A549 (cell line): ENCODE data around the gene PGBD5. TPM values are rescaled to one million over a fixed set of nuclear protein-coding genes. Genes with fewer than 3 reads are reported as not detected.

Source experiments
- ATAC-seq, 2 experiments: fragments of 200-7000 bp in 1 of 2; fragments of >200 bp in 1 of 2; cut with Nextera tagmentation in 1 of 2; cut with Tn5 transposase in 1 of 2; 3 replicates each; pipeline versions ENCODE4 v1.8.0 to v1.9.1; 2018 to 2020; ENCODE audit warnings: mild to moderate bottlenecking in 1 of 2, moderate library complexity in 1 of 2
- CTCF ChIA-PET: fragments of 300-600 bp; sonication (Branson Sonifier 250); formaldehyde crosslinking; extraction: SDS; loops from one replicate; lab custom pipeline; 2021; ENCODE audit warnings: antibody characterized with exemption, inconsistent platforms; lab: Yijun Ruan, JAX
- POLR2A ChIA-PET: fragments of 350-600 bp; formaldehyde crosslinking; extraction: SDS; loops from one replicate; lab custom pipeline; 2021; ENCODE audit warnings: antibody characterized with exemption, inconsistent platforms; lab: Yijun Ruan, JAX
- DNase-seq, 2 experiments: peaks; one replicate each; pipeline versions ENCODE4 v3.0.0 to v3.0.0-alpha.2; 2011 to 2016; ENCODE audit warnings: low read depth in 1 of 2, low spot score in 1 of 2
- FAIRE-seq: peaks from 2 replicates; lab custom pipeline; 2011; peaks lifted over from hg19 to GRCh38; lab: Jason Lieb, UNC
- H3K27ac ChIP-seq, 2 experiments: fragments of >200 bp; sonication (Bioruptor Twin); formaldehyde crosslinking; 3 replicates each; pipeline ENCODE4 v1.5.1; 2016 to 2017
- H3K4me1 ChIP-seq: fragments of >200 bp; sonication (Bioruptor Twin); formaldehyde crosslinking; 3 replicates; pipeline ENCODE4 v1.6.1; 2016
- H3K4me2 ChIP-seq: fragments of >200 bp; sonication (Bioruptor Twin); formaldehyde crosslinking; 3 replicates; pipeline ENCODE4 v1.6.1; 2016
- H3K4me3 ChIP-seq: fragments of >200 bp; sonication (Bioruptor Twin); formaldehyde crosslinking; 3 replicates; pipeline ENCODE4 v1.5.1; 2016
- H3K9me3 ChIP-seq: fragments of >200 bp; sonication (Bioruptor Twin); formaldehyde crosslinking; 3 replicates; pipeline ENCODE4 v1.6.1; 2016
- BHLHE40 ChIP-seq: IDR thresholded peaks from 2 replicates; pipeline ENCODE4 v1.6.1; 2012; ENCODE audit warnings: low read depth, low read length, inconsistent platforms
- CBX8 ChIP-seq: fragments of 200-600 bp; sonication (generic); IDR thresholded peaks from 2 replicates; pipeline ENCODE4 v1.6.1; 2016
- CHD2 ChIP-seq: fragments of 150-350 bp; IDR thresholded peaks from 2 replicates; pipeline ENCODE4 v1.6.1; 2014; ENCODE audit warnings: low read length; ENCODE audit not compliant: partially characterized antibody
- EHF ChIP-seq: fragments of 250-450 bp; sonication (Bioruptor Pico); IDR thresholded peaks from 2 replicates; pipeline ENCODE4 v1.5.0; 2020; ENCODE audit warnings: mild to moderate bottlenecking
- EHMT2 ChIP-seq: fragments of 200-600 bp; sonication (generic); IDR thresholded peaks from 2 replicates; pipeline ENCODE4 v1.6.1; 2016; ENCODE audit warnings: antibody characterized with exemption, low read depth, mild to moderate bottlenecking, moderate library complexity
- EP300 ChIP-seq, 2 experiments: fragments of >200 bp; sonication (Bioruptor Twin); formaldehyde crosslinking; IDR thresholded peaks; 2 replicates in 1 of 2; 3 replicates in 1 of 2; pipeline ENCODE4 v1.6.1; 2016 to 2017
- FOXS1 ChIP-seq: fragments of 250-450 bp; sonication (Bioruptor Pico); IDR thresholded peaks from 2 replicates; pipeline ENCODE4 v1.5.0; 2020; ENCODE audit warnings: mild to moderate bottlenecking, moderate library complexity
- HDAC2 ChIP-seq: fragments of 200-600 bp; sonication (generic); IDR thresholded peaks from 2 replicates; pipeline ENCODE4 v1.6.1; 2016
- MAFK ChIP-seq: fragments of 450-650 bp; IDR thresholded peaks from 2 replicates; pipeline ENCODE4 v1.6.1; 2014; ENCODE audit not compliant: partially characterized antibody
- NPAS2 ChIP-seq: fragments of 250-450 bp; sonication (Bioruptor Pico); IDR thresholded peaks from 2 replicates; pipeline ENCODE4 v1.8.0; 2022; ENCODE audit warnings: mild to moderate bottlenecking, moderate library complexity, borderline replicate concordance
- NR3C1 ChIP-seq: fragments of >200 bp; sonication (Bioruptor Twin); formaldehyde crosslinking; IDR thresholded peaks from 3 replicates; pipeline ENCODE4 v1.6.1; 2017
- POLR2AphosphoS2 ChIP-seq: conservative IDR thresholded peaks from 2 replicates; pipeline ENCODE4 v1.6.1; 2012; ENCODE audit warnings: low read length, improper control_type of control experiment, inconsistent platforms
- RAD21 ChIP-seq, 2 experiments: fragments of >200 bp in 1 of 2; sonication (Bioruptor Twin) in 1 of 2; formaldehyde crosslinking in 1 of 2; IDR thresholded peaks in 1 of 2; conservative IDR thresholded peaks in 1 of 2; 2 replicates in 1 of 2; 3 replicates in 1 of 2; pipeline ENCODE4 v1.6.1; 2012 to 2018; ENCODE audit warnings: inconsistent platforms in 1 of 2
- RFX5 ChIP-seq: fragments of 450-650 bp; IDR thresholded peaks from 2 replicates; pipeline ENCODE4 v1.7.1; 2014; ENCODE audit warnings: antibody characterized with exemption, mild to moderate bottlenecking, moderate library complexity
- SMC3 ChIP-seq: fragments of >200 bp; sonication (Bioruptor Twin); formaldehyde crosslinking; IDR thresholded peaks from 3 replicates; pipeline ENCODE4 v1.6.1; 2018; ENCODE audit warnings: inconsistent platforms
- ZSCAN20 ChIP-seq: fragments of 250-450 bp; sonication (Bioruptor Pico); IDR thresholded peaks from 2 replicates; pipeline ENCODE4 v1.8.0; 2022; ENCODE audit warnings: mild to moderate bottlenecking, moderate library complexity
- WGBS: methylation state at CpG from one replicate; pipeline ENCODE4 v1.1.6; 2017; ENCODE audit errors: missing lambda C conversion rate; 5-methylcytosine and 5-hydroxymethylcytosine counted together
- polyA plus RNA-seq, 4 experiments: library from polyadenylated mRNA; depleted of rRNA in 3 of 4; stranded (reverse); fragments of >200 nt; fragmentation: RNase III in 1 of 4; extraction: RNeasy Plus Mini Kit Qiagen cat#74134 plus additional on column Dnase treatment in 1 of 4; gene quantifications; 2 replicates in 3 of 4; 3 replicates in 1 of 4; pipeline ENCODE4 v1.2.3, GENCODE V29; 2011 to 2017
- TF ChIP-seq, protein P1 (sequence below): fragments of >200 bp; sonication (Bioruptor Twin); formaldehyde crosslinking; IDR thresholded peaks from 2 replicates; pipeline ENCODE4 v1.6.1; 2016
- TF ChIP-seq, protein P2 (sequence below): fragments of 150-350 bp; IDR thresholded peaks from 2 replicates; pipeline ENCODE4 v1.6.1; 2014; ENCODE audit warnings: low read depth, mild to moderate bottlenecking, low read length
- TF ChIP-seq, protein P3 (sequence below): fragments of >200 bp; sonication (Bioruptor Twin); formaldehyde crosslinking; IDR thresholded peaks from 3 replicates; pipeline ENCODE4 v1.6.1; 2016
- TF ChIP-seq, protein P4 (sequence below): IDR thresholded peaks from 2 replicates; pipeline ENCODE4 v1.6.1; 2012
- TF ChIP-seq, protein P5 (sequence below): IDR thresholded peaks from 2 replicates; pipeline ENCODE4 v1.6.1; 2012; ENCODE audit warnings: low read depth, borderline replicate concordance

The PGBD5 gene
- polyA plus RNA-seq, 2 of the 4 experiments (the other 2 are of a cell fraction) = 0.04 to 0.66 TPM

DNA sequence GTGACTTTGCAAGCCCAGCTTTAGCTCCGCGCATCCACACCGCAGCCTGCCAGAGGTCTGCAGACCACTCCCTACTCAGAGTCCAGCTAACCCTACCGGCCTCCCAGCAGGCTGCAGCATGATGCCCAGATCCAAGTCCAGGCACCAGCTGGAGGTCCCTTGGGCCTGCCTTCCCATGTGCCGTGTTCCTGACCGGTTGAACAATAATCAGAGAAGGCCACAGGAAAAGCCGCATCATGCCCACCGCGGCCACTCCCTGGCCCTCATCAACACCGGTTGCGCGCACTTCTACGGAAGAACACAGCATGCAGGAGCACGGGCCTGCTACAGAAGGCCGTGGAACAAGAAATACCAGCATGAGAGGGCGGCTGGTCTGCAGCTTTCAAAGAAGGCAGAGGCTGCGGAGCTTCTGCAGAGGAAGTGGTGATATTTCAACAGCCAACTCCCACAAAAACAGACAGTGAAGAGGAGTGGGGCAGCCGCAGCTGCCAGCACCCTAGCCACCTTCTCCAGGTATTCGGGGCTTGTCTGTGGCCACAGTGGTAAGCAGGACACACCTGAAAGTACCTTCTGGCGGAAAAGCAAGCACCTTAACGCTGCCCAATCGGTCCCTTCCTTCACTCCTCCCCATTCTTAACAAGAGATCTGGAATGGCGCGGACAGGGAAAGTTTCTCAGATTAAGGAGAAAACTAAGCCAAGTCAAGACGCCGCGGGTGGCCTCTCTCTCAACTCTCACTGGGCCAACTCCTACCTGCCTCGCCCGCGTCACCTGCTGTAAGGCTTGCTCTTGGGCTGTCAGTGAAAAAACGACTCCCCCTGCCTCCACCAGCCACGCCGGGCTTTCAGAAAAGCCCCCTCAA, 1.5 kb downstream of the PGBD5 start:
- TF ChIP-seq, protein P1, sequence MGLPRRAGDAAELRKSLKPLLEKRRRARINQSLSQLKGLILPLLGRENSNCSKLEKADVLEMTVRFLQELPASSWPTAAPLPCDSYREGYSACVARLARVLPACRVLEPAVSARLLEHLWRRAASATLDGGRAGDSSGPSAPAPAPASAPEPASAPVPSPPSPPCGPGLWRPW = no peak
- TF ChIP-seq EHMT2 (no peak), HDAC2 (no peak), RAD21 (conservative IDR thresholded peaks at IDR 0.05 in 1 of 2, IDR thresholded peaks at IDR 0.05 in 1 of 2) (no peak), BHLHE40 (no peak), NPAS2 (CRISPR knock-in tag) (no peak)
- TF ChIP-seq, protein P2, sequence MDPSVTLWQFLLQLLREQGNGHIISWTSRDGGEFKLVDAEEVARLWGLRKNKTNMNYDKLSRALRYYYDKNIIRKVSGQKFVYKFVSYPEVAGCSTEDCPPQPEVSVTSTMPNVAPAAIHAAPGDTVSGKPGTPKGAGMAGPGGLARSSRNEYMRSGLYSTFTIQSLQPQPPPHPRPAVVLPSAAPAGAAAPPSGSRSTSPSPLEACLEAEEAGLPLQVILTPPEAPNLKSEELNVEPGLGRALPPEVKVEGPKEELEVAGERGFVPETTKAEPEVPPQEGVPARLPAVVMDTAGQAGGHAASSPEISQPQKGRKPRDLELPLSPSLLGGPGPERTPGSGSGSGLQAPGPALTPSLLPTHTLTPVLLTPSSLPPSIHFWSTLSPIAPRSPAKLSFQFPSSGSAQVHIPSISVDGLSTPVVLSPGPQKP = no peak
- POLR2A ChIA-PET = no interaction called here
- FAIRE-seq (no peak), ATAC-seq (peak in 1 of 2 experiments; percentile 25; a peak in 2 of 6 replicates), DNase-seq (no peak)
- Histone ChIP-seq H3K4me1 (peaks cover 4% of the 10 kb centered on the region; the same call in 1 of the 3 replicates), H3K4me3 (no peak overlapping the region), H3K9me3 (0 out of 3 replicates have a peak, but pooled peaks cover 4% of the 10 kb centered on the region), H3K27ac (no peak overlapping the region), H3K4me2 (no peak overlapping the region)
- CTCF ChIA-PET = interaction anchor here (0.6 kb wide), 1 partner anchor 32 kb away, joined by 3 read pairs; no protein-coding TSS in a partner anchor
- 45% methylated on average over 28 of the region's 33 CpGs for WGBS

DNA sequence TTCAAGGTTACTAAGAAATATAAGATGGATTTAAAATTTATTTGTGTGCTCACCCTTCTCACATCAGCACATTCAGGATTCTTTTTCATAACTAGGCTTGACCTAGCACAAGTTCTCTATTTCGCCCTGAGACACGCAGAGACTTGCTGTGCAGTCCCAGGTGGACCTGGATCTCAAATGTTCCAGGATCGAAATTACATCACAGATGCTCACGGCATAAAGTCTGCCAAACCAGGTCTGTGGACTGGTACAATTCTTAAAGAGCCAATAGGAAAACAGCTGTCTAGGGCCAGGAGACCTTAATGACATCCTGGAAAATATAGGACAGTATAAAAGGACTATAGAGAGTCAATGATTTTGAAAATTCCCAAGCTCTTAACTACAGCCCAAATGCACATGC, 2.2 kb downstream of the PGBD5 start:
- ChIA-PET POLR2A (no interaction called here), CTCF (no interaction called here)
- 0 out of 3 replicates have a peak, but pooled peaks cover 4% of the 10 kb centered on the region for H3K9me3 ChIP-seq
- WGBS = 38% methylated on average over 4 of the region's 4 CpGs
- ATAC-seq (no peak), DNase-seq (no peak), FAIRE-seq (no peak)
- no peak overlapping the region for H3K27ac ChIP-seq
- peaks cover 4% of the 10 kb centered on the region; the same call in 1 of the 3 replicates for H3K4me1 ChIP-seq
- no peak overlapping the region for H3K4me2 ChIP-seq
- H3K4me3 ChIP-seq = no peak overlapping the region
- TF ChIP-seq, protein P1 = no peak
- TF ChIP-seq FOXS1 (CRISPR knock-in tag) (no peak), NR3C1 (no peak), CHD2 (no peak), EHF (CRISPR knock-in tag) (no peak), EP300 (IDR thresholded peaks at IDR 0.05) (no peak), CBX8 (no peak), ZSCAN20 (CRISPR knock-in tag) (no peak), MAFK (no peak), SMC3 (no peak), POLR2AphosphoS2 (no peak), NPAS2 (CRISPR knock-in tag) (no peak), RFX5 (no peak)
- TF ChIP-seq, protein P3, sequence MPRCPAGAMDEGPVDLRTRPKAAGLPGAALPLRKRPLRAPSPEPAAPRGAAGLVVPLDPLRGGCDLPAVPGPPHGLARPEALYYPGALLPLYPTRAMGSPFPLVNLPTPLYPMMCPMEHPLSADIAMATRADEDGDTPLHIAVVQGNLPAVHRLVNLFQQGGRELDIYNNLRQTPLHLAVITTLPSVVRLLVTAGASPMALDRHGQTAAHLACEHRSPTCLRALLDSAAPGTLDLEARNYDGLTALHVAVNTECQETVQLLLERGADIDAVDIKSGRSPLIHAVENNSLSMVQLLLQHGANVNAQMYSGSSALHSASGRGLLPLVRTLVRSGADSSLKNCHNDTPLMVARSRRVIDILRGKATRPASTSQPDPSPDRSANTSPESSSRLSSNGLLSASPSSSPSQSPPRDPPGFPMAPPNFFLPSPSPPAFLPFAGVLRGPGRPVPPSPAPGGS = no peak
- TF ChIP-seq, protein P4, sequence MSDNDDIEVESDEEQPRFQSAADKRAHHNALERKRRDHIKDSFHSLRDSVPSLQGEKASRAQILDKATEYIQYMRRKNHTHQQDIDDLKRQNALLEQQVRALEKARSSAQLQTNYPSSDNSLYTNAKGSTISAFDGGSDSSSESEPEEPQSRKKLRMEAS = no peak
- TF ChIP-seq, protein P5, sequence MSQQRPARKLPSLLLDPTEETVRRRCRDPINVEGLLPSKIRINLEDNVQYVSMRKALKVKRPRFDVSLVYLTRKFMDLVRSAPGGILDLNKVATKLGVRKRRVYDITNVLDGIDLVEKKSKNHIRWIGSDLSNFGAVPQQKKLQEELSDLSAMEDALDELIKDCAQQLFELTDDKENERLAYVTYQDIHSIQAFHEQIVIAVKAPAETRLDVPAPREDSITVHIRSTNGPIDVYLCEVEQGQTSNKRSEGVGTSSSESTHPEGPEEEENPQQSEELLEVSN = no peak
